Breast epithelium (tissue), 4 donors: ENCODE results near the gene NR5A2. TPM values are rescaled to one million over a fixed set of nuclear protein-coding genes. Genes with fewer than 3 reads are reported as not detected.

ENCODE experiments used
- DNase-seq, 2 donors: peaks; one replicate each; pipeline ENCODE4 v3.0.0-alpha.2; 2019; ENCODE audit warnings: low spot score in 2 of 2
- H3K27ac ChIP-seq, 2 donors: fragments of 200-600 bp; sonication (generic) in 1 of 2; one replicate each; pipeline ENCODE4 v1.5.1; 2016 to 2019; ENCODE audit warnings: mild to moderate bottlenecking in 1 of 2
- H3K27me3 ChIP-seq, 2 donors: fragments of 200-600 bp; sonication (generic) in 1 of 2; one replicate each; pipeline versions ENCODE4 v1.5.1 to v1.6.0; 2017 to 2019; ENCODE audit warnings: control low read depth in 1 of 2, mild to moderate bottlenecking in 1 of 2
- H3K36me3 ChIP-seq: fragments of 200-600 bp; one replicate; pipeline ENCODE4 v1.5.1; 2019
- H3K4me1 ChIP-seq, 2 donors: fragments of 200-600 bp; sonication (generic); one replicate each; pipeline ENCODE4 v1.5.1; 2016 to 2019; ENCODE audit warnings: control low read depth in 1 of 2
- H3K4me3 ChIP-seq, 3 donors: fragments of 200-600 bp; sonication (generic); 1 replicate in 2 of 3; 2 replicates in 1 of 3; pipeline ENCODE4 v1.5.1; 2016 to 2019; ENCODE audit warnings: mild to moderate bottlenecking in 3 of 3, moderate library complexity in 2 of 3
- H3K9me3 ChIP-seq, 2 donors: fragments of 200-600 bp; sonication (generic) in 1 of 2; one replicate each; pipeline ENCODE4 v1.5.1; 2016 to 2019; ENCODE audit warnings: control low read depth in 1 of 2
- POLR2A ChIP-seq: fragments of 450-650 bp; IDR thresholded peaks from one replicate; pipeline ENCODE4 v1.6.1; 2016; ENCODE audit warnings: antibody characterized with exemption, mild to moderate bottlenecking, moderate library complexity
- POLR2AphosphoS5 ChIP-seq, 3 donors: sonication (generic); formaldehyde crosslinking; IDR thresholded peaks; one replicate each; pipeline ENCODE4 v1.6.1; 2017; ENCODE audit warnings: antibody characterized with exemption in 3 of 3
- intact Hi-C: fragments of 100-400 bp; cut with DNase I; formaldehyde crosslinking; loops from one replicate; pipeline ENCODE4 v1.15.1; 2023; ENCODE audit warnings: low total_unique reads
- total RNA-seq, 3 donors: library from RNA; depleted of rRNA; stranded (reverse); fragments of >200 nt; gene quantifications; one replicate each; pipeline ENCODE4 v1.1.0, GENCODE V29; 2016
- TF ChIP-seq, protein P1 (sequence below), 3 donors: fragments of 450-650 bp; IDR thresholded peaks; one replicate each; pipeline ENCODE4 v1.5.1; 2016 to 2017; ENCODE audit warnings: antibody characterized with exemption in 3 of 3, mild to moderate bottlenecking in 3 of 3, moderate library complexity in 3 of 3

NR5A2 gene
- total RNA-seq, 3 donors from 2014 or later: 4.1 to 5.6 (median 4.9) TPM

DNA sequence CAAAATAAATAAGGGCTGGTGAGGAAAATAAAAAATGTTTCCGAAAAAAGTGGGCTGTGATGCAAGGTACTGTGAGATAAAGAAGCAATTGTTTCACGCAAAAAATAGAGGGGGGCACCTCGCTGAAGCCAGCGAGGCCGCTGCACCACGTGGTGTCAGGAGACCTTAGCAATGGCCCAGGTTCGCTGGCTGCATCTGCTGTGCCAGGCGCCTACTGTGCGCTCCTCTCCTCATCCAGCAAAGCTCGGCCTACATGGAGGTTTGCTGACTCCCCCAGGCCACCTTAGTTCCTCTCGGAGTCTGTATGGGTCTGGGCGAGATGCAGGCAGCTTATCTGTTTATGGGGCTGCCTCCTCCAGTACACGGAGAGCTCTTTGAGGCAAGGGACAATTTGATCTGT, 119.6 kb downstream of the NR5A2 start:
- no peak overlapping the region for H3K27ac ChIP-seq
- no peak overlapping the region for H3K4me3 ChIP-seq
- no peaks in the 10 kb centered on the region for H3K9me3 ChIP-seq
- intact Hi-C loops: no loop called here
- TF ChIP-seq, protein P1, sequence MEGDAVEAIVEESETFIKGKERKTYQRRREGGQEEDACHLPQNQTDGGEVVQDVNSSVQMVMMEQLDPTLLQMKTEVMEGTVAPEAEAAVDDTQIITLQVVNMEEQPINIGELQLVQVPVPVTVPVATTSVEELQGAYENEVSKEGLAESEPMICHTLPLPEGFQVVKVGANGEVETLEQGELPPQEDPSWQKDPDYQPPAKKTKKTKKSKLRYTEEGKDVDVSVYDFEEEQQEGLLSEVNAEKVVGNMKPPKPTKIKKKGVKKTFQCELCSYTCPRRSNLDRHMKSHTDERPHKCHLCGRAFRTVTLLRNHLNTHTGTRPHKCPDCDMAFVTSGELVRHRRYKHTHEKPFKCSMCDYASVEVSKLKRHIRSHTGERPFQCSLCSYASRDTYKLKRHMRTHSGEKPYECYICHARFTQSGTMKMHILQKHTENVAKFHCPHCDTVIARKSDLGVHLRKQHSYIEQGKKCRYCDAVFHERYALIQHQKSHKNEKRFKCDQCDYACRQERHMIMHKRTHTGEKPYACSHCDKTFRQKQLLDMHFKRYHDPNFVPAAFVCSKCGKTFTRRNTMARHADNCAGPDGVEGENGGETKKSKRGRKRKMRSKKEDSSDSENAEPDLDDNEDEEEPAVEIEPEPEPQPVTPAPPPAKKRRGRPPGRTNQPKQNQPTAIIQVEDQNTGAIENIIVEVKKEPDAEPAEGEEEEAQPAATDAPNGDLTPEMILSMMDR (IDR thresholded peaks at IDR 0.05): no peak
- TF ChIP-seq POLR2A (no peak), POLR2AphosphoS5 (IDR thresholded peaks at IDR 0.05) (no peak)
- no peaks in the 10 kb centered on the region for H3K36me3 ChIP-seq
- DNase-seq: no peak
- H3K27me3 ChIP-seq: peaks cover 0 to 3% of the 10 kb centered on the region in 2 donors
- H3K4me1 ChIP-seq: no peaks in the 10 kb centered on the region

DNA sequence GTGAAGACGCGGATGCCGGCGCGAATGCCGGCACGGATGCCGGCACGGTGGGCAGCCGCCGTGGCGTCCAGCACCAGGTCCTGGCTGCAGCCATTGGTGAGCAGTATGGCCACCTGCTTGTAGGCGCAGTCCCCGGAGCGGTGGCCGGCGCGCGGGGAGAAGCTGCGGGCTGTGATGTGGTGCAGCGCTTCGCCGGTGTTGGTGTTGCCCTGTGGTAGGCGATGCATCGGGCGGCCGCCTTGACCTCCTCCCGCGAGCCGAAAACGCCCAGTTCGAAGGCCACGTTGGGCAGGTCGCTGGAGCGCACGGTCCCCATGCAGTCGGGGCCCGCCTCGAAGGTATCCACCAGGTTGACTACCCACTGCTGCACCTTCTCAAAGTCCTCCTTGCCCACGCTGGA, 120.2 kb downstream of the NR5A2 start:
- Histone ChIP-seq H3K4me1 (no peaks in the 10 kb centered on the region), H3K27me3 (peaks cover 0 to 3% of the 10 kb centered on the region in 2 donors), H3K4me3 (no peak overlapping the region), H3K36me3 (no peaks in the 10 kb centered on the region), H3K27ac (no peak overlapping the region), H3K9me3 (no peaks in the 10 kb centered on the region)
- no peak for DNase-seq
- no peak for TF ChIP-seq POLR2A
- no peak for TF ChIP-seq POLR2AphosphoS5 (IDR thresholded peaks at IDR 0.05)
- TF ChIP-seq, protein P1 (IDR thresholded peaks at IDR 0.05): no peak
- intact Hi-C loops: no loop called here

GRCh38 chr1:200150006-200150405, 122.5 kb downstream of the NR5A2 start:
- no peak for DNase-seq
- Histone ChIP-seq H3K4me1 (no peaks in the 10 kb centered on the region), H3K9me3 (no peaks in the 10 kb centered on the region), H3K27me3 (peaks cover 0 to 3% of the 10 kb centered on the region in 2 donors), H3K36me3 (no peaks in the 10 kb centered on the region), H3K4me3 (no peak overlapping the region), H3K27ac (no peak overlapping the region)
- TF ChIP-seq, protein P1 (IDR thresholded peaks at IDR 0.05): no peak
- no peak for TF ChIP-seq POLR2A
- intact Hi-C loops: no loop called here

DNA sequence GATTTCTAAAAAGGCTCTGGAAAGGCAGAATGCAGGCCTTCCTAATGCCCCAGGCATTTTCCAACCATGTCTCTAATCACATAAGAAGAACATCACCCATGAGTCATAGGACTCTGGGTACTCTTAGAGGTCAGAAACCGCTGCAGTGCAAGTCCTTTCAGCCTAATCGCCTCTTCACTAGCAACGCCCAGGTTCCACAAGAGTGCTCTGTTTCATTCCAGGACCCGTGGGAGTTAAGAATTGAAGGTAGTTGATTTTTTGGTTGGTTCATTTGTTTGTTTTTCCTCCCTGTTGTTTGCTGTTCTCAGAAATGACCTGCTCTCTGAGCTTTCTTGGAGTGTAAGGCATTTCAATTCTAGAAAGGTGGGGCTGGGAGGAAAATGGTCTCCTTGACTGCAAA, 123.2 kb downstream of the NR5A2 start:
- H3K27me3 ChIP-seq: peaks cover 0 to 3% of the 10 kb centered on the region in 2 donors

DNA sequence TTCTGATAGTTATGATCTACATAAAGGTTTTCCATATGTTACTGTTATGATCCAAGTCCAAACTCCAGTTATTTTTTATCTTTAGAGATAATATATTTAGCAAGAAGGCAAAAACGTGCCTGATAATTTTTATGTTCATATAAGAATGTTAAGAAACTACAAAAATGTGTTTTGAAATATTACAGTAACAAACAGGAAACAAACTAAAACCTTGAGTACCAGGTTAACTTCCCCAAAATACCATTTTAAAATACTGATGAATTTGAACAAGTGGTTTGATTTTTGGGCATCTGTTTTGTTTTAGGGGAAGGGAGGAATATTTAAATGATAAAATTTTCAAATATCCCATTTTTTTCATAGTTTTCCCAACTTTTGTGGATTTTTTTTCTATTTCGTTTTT, 124.8 kb downstream of the NR5A2 start:
- Histone ChIP-seq H3K36me3 (no peaks in the 10 kb centered on the region), H3K27ac (no peak overlapping the region), H3K9me3 (no peaks in the 10 kb centered on the region), H3K4me3 (no peak overlapping the region), H3K4me1 (no peaks in the 10 kb centered on the region), H3K27me3 (peaks cover 0 to 3% of the 10 kb centered on the region in 2 donors)
- DNase-seq: no peak
- TF ChIP-seq, protein P1 (IDR thresholded peaks at IDR 0.05): no peak
- no peak for TF ChIP-seq POLR2A
- no peak for TF ChIP-seq POLR2AphosphoS5 (IDR thresholded peaks at IDR 0.05)
- intact Hi-C loops: no loop called here

More for the DNA sequence above, 123.2 kb downstream of the NR5A2 start:
- no peak overlapping the region for H3K4me3 ChIP-seq
- no peak for DNase-seq
- no peaks in the 10 kb centered on the region for H3K9me3 ChIP-seq
- no peak overlapping the region for H3K27ac ChIP-seq
- intact Hi-C loops: no loop called here
- H3K4me1 ChIP-seq: no peaks in the 10 kb centered on the region
- TF ChIP-seq POLR2AphosphoS5 (IDR thresholded peaks at IDR 0.05) (no peak), POLR2A (no peak)
- TF ChIP-seq, protein P1 (IDR thresholded peaks at IDR 0.05): no peak
- H3K36me3 ChIP-seq: no peaks in the 10 kb centered on the region
